GM21381 (cell line): ENCODE results near the gene RBFOX2.
"Not testable (repeated sequence)": the region's sequence is repeated elsewhere in the genome, so short reads cannot be mapped to it uniquely, and the experiment has no call there.

Source experiments
- ATAC-seq: cut with Tn5 transposase; IDR thresholded peaks from one replicate; pipeline ENCODE4 v1.9.1; 2021; ENCODE audit warnings: mild to moderate bottlenecking, moderate library complexity; ENCODE audit not compliant: unreplicated experiment

Gene RBFOX2

GRCh38 chr22:35743326-35743860, 285.2 kb downstream of the RBFOX2 start:
- ATAC-seq = no peak

GRCh38 chr22:35742342-35743100, 286.1 kb downstream of the RBFOX2 start:
- no peak for ATAC-seq

- ATAC-seq = no peak
These were observed 288.0 kb downstream of the RBFOX2 start for GRCh38 chr22:35740616-35741015.

GRCh38 chr22:35739931-35740380, 288.7 kb downstream of the RBFOX2 start:
- ATAC-seq = no peak

- ATAC-seq = no peak
These were observed 289.3 kb downstream of the RBFOX2 start for GRCh38 chr22:35739076-35739930.

GRCh38 chr22:35737886-35738285, 290.7 kb downstream of the RBFOX2 start:
- ATAC-seq = not testable (repeated sequence)

GRCh38 chr22:35736701-35737100, 291.9 kb downstream of the RBFOX2 start:
- ATAC-seq = no peak

GRCh38 chr22:35736166-35736565, 292.5 kb downstream of the RBFOX2 start:
- ATAC-seq = no peak

- no peak for ATAC-seq
These were observed 293.1 kb downstream of the RBFOX2 start for GRCh38 chr22:35735542-35735941.

GRCh38 chr22:35734517-35734827, 294.2 kb downstream of the RBFOX2 start:
- ATAC-seq = no peak

- no peak for ATAC-seq
These were observed 294.7 kb downstream of the RBFOX2 start for GRCh38 chr22:35733791-35734516.

- ATAC-seq = no peak
These were observed 295.6 kb downstream of the RBFOX2 start for GRCh38 chr22:35733036-35733435.

- no peak for ATAC-seq
These were observed 296.5 kb downstream of the RBFOX2 start for GRCh38 chr22:35732116-35732515.

- ATAC-seq = no peak
These were observed 297.3 kb downstream of the RBFOX2 start for GRCh38 chr22:35731321-35731720.

GRCh38 chr22:35729309-35729698, 299.3 kb downstream of the RBFOX2 start:
- no peak for ATAC-seq

GRCh38 chr22:35728639-35729308, 299.9 kb downstream of the RBFOX2 start:
- no peak for ATAC-seq

GRCh38 chr22:35727436-35727835, 301.2 kb downstream of the RBFOX2 start:
- ATAC-seq = no peak

GRCh38 chr22:35726933-35727332, 301.7 kb downstream of the RBFOX2 start:
- ATAC-seq = no peak

GRCh38 chr22:35726398-35726797, 302.2 kb downstream of the RBFOX2 start:
- ATAC-seq = no peak

GRCh38 chr22:35725521-35725920, 303.1 kb downstream of the RBFOX2 start:
- no peak for ATAC-seq

GRCh38 chr22:35721960-35722359, 306.7 kb downstream of the RBFOX2 start:
- no peak for ATAC-seq
